HUES48 (cell line): ENCODE measurements around the gene MRPL36.
"Not testable (repeated sequence)": the region's sequence is repeated elsewhere in the genome, so short reads cannot be mapped to it uniquely, and the experiment has no call there.

Experiments
- H3K27ac ChIP-seq: one replicate; pipeline ENCODE4 v1.7.0; 2013; ENCODE audit warnings: low read depth, low read length, inconsistent platforms
- H3K27me3 ChIP-seq: 2 replicates; pipeline ENCODE4 v1.6.1; 2013; ENCODE audit warnings: mild to moderate bottlenecking, low read length; ENCODE audit not compliant: control insufficient read depth, insufficient read depth
- H3K36me3 ChIP-seq: 2 replicates; pipeline ENCODE4 v1.6.1; 2013; ENCODE audit warnings: low read length; ENCODE audit not compliant: control insufficient read depth, insufficient read depth
- H3K4me1 ChIP-seq: 2 replicates; pipeline ENCODE4 v1.6.1; 2013; ENCODE audit warnings: mild to moderate bottlenecking, low read length; ENCODE audit not compliant: control insufficient read depth, insufficient read depth
- H3K4me3 ChIP-seq: 2 replicates; pipeline ENCODE4 v1.5.1; 2013; ENCODE audit warnings: mild to moderate bottlenecking, low read depth, low read length
- H3K9ac ChIP-seq: 2 replicates; pipeline ENCODE4 v1.6.1; 2013; ENCODE audit warnings: mild to moderate bottlenecking, low read depth, low read length, moderate library complexity
- H3K9me3 ChIP-seq: 2 replicates; pipeline ENCODE4 v1.6.1; 2013; ENCODE audit warnings: low read length; ENCODE audit not compliant: control insufficient read depth, insufficient read depth

The MRPL36 gene

DNA sequence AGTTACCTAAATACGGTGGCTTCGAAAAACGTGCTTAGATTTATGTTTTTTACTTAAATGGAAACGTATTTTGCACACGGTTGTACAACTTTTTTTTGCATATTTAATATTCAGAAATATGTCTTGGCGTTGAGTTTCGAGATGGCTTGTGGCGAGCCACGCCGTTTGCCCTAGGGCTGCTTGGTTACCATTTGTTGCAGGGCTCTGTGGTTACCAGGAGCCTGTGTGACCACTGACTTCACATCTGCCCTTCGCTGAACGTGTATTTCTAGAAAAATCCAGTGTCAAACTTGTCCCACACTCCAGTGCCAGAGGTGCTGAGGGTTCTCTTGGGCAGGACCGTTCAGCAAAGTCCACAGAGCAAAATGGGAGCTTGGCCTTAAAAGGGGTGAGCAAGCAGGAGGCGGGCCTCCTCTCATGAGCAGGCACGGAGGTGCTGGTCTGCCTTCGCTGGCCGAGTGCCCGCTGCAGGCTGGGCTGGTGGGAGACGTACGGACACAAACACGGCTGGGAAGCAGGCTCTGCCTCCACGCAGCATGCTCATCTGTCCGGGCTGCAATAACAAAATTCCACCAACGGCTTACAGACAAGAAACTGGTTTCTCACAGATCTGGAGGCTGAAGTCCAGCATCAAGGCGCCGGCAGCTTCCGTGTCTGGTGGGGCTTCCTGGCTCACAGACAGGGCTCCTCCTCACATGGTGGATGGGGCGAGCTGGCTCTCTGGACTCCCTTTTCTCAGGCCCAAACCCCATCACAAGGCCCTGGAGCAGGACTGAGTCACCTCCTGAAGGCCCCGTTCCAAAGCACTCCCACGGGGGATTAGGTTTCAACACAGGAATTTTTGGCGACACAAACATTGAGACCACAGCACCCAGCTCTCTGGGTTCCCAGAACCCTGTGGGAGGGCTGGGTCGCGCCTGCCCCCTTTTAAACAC lies 5.4 kb downstream of the MRPL36 start:
- no peak overlapping the region for H3K9ac ChIP-seq
- H3K27me3 ChIP-seq: no peaks in the 10 kb centered on the region
- H3K4me1 ChIP-seq: peaks cover 11% of the 10 kb centered on the region
- no peak overlapping the region for H3K4me3 ChIP-seq
- no peak overlapping the region for H3K27ac ChIP-seq
- H3K9me3 ChIP-seq: no peaks in the 10 kb centered on the region
- H3K36me3 ChIP-seq: peaks cover 29% of the 10 kb centered on the region

DNA sequence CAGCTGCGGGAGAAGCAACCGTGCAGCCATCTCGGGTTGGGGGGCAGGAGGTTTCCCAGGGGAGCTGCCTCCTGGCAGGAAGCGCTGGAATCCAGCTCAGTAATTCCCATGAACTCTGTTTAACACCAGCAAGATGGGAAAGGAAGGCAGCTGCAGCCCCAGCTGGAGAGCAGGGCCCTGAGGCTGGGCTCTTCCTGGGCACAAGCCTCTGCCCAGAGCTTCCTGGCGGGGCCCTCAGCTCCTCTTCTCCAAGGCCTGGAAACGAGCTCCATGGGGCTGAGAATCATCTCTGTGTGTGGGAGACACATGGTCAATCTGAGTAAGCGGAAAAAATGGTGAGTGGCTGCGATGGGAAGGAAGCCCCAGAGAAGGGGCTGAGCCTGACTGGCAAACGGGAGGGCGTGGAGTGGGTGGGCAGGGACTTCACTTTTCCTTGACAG lies 6.3 kb downstream of the MRPL36 start:
- Histone ChIP-seq H3K27me3 (no peaks in the 10 kb centered on the region), H3K9me3 (no peaks in the 10 kb centered on the region), H3K36me3 (peaks cover 25% of the 10 kb centered on the region), H3K9ac (no peak overlapping the region), H3K4me1 (peaks cover 20% of the 10 kb centered on the region), H3K27ac (no peak overlapping the region), H3K4me3 (no peak overlapping the region)

DNA sequence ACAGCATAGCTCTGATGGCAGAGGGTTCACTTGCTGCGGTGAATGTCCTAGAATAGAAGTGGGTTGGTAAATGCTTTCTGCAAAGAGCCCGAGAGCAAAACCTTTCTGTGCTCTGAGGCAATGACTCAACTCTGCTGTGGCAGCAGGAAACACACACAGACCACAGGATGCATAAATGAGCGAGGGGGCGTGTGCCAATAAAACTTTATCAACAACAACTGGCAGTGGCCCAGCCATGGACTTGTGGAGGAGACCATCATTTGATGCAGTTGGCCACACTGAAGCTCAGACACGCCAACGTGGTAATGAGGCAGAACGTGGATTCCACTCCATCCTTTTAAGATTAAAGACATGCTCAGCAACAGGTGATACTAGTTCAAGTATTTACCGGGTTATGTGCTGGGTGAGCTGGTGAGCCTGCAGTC lies 6.8 kb downstream of the MRPL36 start:
- H3K36me3 ChIP-seq: peaks cover 20% of the 10 kb centered on the region
- H3K9ac ChIP-seq: no peak overlapping the region
- no peak overlapping the region for H3K4me3 ChIP-seq
- no peaks in the 10 kb centered on the region for H3K27me3 ChIP-seq
- H3K4me1 ChIP-seq: peaks cover 20% of the 10 kb centered on the region
- no peak overlapping the region for H3K27ac ChIP-seq
- H3K9me3 ChIP-seq: no peaks in the 10 kb centered on the region

DNA sequence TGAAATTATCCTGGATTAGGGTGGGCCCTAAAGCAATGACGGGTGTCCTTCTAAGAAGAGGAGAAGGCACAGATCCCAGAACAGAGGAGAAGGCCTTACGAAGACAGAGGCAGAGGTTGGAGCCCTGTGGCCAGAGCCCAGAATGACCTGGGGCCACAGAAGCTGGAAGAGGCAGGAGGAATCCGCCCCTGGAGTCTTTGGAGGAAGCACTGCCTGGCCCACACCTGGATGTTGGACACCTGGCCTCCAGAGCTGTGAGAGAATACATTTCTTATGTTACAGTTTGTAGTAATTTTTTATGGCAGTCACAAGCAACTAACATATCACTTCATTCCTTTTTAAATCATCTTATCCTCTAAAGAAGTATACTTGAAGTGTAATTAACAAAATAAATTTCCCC lies 8.5 kb downstream of the MRPL36 start:
- Histone ChIP-seq H3K27ac (peak overlapping the region; percentile 69), H3K4me3 (no peak overlapping the region), H3K9ac (no peak overlapping the region), H3K27me3 (no peaks in the 10 kb centered on the region), H3K9me3 (no peaks in the 10 kb centered on the region), H3K4me1 (peaks cover 20% of the 10 kb centered on the region), H3K36me3 (peaks cover 4% of the 10 kb centered on the region; the same call in 1 of the 2 replicates)

DNA sequence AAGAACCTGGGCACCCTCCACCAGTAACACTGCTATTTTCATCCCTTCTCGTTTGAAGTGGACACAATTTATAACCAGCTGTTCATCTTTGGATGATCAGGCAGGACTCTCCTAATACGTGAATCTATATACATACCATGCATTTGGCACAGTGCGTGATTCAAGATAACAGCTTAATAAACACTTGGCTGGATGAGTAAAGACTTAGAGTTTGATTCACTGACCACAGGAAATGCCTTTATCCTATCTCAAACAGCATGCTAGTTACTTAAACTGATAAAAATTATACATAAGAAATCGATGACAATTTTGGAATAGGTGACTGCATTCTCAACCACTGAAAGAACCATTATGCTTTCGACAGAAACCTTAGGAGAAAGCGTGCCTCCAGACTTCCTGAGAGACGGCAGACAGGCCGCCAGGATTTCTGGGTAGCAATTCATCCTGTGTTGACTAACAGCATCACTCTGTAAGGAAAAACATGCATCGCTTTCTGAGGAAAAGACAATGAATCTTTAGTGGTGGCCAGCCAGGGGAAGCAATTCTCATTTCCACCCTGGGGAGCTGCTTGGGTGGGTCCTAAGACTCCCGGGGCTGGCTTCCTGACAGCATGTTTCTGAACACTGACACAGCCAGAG lies 9.7 kb downstream of the MRPL36 start:
- Histone ChIP-seq H3K9me3 (no peaks in the 10 kb centered on the region), H3K4me1 (peaks cover 20% of the 10 kb centered on the region), H3K27ac (peak overlapping the region; percentile 69), H3K36me3 (no peaks in the 10 kb centered on the region), H3K9ac (no peak overlapping the region), H3K27me3 (no peaks in the 10 kb centered on the region), H3K4me3 (no peak overlapping the region)

DNA sequence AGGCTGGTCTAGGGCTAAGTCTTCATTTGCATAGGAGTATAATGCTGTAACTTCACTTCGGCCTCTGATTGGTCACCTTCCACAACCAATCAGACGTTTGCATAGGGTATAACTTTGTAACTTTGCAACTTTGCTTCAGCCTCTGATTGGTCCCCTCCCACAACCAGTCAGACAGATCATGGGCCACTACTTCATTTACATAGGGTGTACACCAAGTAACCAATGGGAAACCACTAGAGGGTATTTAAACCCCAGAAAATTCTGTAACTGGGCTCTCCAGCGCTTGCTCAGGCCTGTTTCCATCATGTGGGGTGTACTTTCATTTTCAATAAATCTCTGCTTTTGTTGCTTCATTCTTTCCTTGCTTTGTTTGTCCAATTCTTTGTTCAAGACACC lies 10.2 kb downstream of the MRPL36 start:
- not testable (repeated sequence) for H3K4me3 ChIP-seq, H3K9ac ChIP-seq, H3K9me3 ChIP-seq, H3K36me3 ChIP-seq, H3K27me3 ChIP-seq
- peaks cover 20% of the 10 kb centered on the region for H3K4me1 ChIP-seq
- peak overlapping the region; percentile 69 for H3K27ac ChIP-seq

DNA sequence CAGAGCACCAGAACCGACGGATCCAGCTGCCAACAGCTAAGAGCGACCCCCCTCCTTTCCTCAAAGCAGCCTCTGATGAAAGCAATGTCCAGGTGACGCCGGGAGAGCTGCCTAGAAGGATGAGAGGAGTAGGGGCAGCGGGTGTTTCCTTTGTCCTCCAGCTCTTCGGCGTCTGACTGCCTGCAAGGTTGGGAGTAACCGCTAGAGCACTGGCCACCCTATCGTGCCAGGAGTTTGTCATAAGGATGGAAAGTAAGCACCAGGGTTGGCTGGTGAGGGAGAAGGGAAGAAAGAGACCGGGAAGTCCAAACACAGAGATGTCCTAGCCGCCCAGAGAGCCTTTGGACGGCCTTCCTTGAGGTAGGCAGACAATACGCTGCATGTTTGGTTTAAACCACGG lies 10.8 kb downstream of the MRPL36 start:
- Histone ChIP-seq H3K27me3 (no peaks in the 10 kb centered on the region), H3K4me3 (no peak overlapping the region), H3K27ac (no peak overlapping the region), H3K4me1 (peaks cover 20% of the 10 kb centered on the region), H3K9me3 (no peaks in the 10 kb centered on the region), H3K36me3 (no peaks in the 10 kb centered on the region), H3K9ac (no peak overlapping the region)

DNA sequence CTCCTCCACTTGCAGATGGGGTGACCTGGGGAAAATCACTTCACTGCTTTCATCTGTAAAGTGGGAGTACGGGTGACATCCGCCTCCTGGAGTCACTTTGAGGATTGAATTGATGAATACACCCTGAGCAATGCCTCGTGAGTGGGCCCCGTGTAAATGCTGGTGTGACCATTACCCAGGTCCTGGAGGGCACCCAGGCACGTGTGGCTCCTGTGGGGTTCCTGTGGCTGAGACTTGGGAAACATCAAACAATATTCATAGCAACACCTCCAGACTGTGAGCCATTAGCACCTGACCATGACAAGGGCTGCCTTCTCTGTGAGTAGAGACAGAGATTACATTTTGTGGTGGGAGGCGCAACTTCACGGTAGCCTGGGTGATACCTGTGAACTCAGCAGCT lies 11.4 kb downstream of the MRPL36 start:
- no peaks in the 10 kb centered on the region for H3K27me3 ChIP-seq
- no peak overlapping the region for H3K27ac ChIP-seq
- H3K9ac ChIP-seq: no peak overlapping the region
- H3K4me3 ChIP-seq: no peak overlapping the region
- H3K9me3 ChIP-seq: no peaks in the 10 kb centered on the region
- H3K4me1 ChIP-seq: peaks cover 20% of the 10 kb centered on the region
- no peaks in the 10 kb centered on the region for H3K36me3 ChIP-seq

DNA sequence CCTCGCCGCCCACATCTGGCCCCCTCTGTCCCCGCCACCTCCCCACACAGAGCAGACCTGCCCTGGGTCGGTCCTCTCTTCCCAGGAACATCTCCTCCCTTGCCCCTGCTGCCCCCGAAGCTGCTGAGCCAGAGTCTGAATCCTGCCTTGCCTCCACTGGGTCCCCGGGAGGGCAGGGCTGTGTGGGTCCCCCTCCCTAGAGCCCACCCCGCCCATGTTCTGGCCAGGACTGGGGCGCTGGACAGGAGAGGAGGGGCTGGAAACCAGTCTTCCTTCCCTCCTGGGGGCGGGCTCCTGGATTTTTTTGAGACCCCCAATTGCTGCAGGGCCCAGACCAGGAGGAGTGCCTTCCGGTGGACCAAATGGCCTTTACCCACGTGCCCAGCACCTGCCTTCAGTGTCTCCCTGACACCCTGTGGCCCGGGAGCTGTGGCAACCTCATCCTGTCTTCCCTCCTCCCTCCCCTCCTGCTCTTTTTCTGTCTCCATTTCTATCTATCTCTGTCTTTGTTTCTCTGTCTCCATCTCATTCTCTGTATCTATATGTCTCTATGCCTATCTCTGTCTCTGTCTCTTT lies 12.1 kb downstream of the MRPL36 start:
- H3K4me1 ChIP-seq: peaks cover 20% of the 10 kb centered on the region
- H3K9ac ChIP-seq: no peak overlapping the region
- H3K4me3 ChIP-seq: no peak overlapping the region
- H3K27ac ChIP-seq: no peak overlapping the region
- no peaks in the 10 kb centered on the region for H3K9me3 ChIP-seq
- H3K27me3 ChIP-seq: no peaks in the 10 kb centered on the region
- no peaks in the 10 kb centered on the region for H3K36me3 ChIP-seq

DNA sequence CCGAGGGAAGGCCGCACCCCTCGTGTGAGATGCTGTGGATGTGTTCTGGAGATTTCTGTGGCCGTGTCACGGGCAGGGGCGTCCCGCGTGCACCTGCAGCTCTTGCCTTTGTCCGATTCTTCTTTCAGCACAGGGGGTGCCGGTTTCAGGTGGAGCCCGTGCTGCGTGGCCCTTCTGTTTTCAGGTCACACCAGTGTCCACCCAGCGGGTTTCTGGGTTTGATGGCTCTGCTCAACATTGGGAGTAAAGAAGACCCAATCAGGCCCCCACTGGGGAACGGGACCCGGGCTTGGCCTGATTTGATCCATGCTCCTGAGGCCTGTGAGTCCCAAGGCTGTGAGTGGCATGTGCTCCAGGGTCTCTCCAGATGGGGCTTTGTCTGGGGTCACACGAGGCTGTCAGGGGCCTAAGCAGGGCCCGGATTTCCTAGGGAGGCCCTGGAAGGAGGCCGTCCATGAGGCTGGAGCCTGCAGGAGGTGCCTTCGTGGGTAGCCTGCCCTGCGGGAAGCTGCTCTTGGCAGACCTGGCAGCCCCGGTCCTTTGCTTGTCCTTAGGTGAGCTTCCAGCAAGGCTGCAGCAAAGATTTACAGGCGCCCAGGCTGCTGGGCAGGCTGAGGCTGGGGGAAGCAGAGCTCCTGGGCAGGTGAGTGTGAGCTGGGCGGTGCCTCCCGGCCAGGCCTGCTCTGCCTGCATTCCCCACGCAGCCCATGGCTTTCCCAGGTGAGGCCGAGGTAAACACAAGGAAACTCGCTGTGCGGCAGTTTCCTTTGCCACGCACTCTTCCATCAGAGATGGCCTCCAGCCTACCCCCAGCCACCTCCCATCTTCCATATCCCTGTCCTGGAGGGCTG lies 12.8 kb downstream of the MRPL36 start:
- H3K9me3 ChIP-seq: no peaks in the 10 kb centered on the region
- H3K9ac ChIP-seq: no peak overlapping the region
- H3K27ac ChIP-seq: no peak overlapping the region
- H3K27me3 ChIP-seq: no peaks in the 10 kb centered on the region
- H3K36me3 ChIP-seq: no peaks in the 10 kb centered on the region
- H3K4me1 ChIP-seq: peaks cover 20% of the 10 kb centered on the region
- H3K4me3 ChIP-seq: no peak overlapping the region
